NCI-H524 treated with DMSO at 0.1 percent for 48 hours (cell line): Measurements from ENCODE around the gene NEDD4L.

Experiments used
- DNase-seq: peaks from one replicate; lab custom pipeline; 2025; lab: John Stamatoyannopoulos, UW

The NEDD4L gene

DNA sequence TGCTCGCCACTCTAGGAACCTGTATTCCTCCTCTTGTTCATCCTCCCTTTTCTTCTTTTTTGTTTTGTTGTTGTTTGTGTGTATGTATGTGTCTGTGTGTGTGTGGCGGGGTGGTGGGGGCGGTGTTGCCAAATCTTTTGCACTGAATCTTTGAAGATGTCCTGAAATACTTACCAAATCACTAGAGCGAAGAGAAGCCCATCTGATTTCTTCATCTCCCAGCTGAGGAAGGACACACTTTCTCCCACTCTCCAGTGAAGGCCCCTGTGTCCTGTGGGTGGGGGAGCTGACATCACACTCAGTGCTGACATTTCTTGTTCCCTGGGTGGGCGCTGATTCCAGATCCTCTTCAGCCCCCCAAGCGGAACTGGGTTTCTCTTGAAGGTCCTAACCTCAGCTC is 74.5 kb downstream of the NEDD4L start:
- no peak for DNase-seq

DNA sequence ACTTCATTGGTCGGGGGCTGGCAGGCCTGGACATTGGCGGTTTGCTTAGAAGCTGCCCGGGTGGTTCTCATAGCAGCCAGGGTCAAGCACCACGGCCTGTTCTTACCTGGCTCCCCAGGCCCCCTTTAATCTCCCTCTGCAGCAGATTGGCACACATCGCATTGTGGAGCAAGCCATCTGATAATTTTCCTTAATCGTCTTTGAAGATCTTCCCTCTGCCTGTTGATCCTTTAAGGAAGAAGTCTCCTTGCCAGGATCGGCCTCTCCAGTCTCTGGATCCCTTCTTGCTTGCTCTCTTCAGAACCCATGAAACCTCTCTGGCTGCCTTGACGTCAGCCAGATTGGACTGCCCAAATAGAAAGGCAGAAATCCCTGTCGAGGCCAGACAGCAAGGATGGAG is 75.8 kb downstream of the NEDD4L start:
- peak; percentile 28 for DNase-seq

DNA sequence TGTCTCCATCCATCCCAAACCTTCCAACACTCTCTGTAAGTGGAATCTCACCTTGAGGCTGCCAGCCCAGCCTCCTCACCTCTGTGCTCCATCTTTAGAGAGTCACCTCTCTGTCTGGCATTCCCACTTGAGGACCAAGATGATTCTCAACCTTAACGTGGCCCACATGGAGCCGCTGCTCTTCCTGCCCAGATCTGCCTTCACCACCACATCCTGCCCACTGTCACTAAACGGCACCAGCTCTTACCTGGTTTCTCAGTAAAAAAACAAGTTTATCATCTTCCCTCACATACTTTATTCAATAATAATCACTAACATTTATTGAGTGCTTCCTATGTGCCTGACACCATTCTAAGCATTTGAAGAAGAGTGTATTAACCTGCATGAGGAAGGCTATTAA is 80.4 kb downstream of the NEDD4L start:
- no peak for DNase-seq

GRCh38 chr18:58125183-58125582 is 81.2 kb downstream of the NEDD4L start:
- DNase-seq = no peak

DNA sequence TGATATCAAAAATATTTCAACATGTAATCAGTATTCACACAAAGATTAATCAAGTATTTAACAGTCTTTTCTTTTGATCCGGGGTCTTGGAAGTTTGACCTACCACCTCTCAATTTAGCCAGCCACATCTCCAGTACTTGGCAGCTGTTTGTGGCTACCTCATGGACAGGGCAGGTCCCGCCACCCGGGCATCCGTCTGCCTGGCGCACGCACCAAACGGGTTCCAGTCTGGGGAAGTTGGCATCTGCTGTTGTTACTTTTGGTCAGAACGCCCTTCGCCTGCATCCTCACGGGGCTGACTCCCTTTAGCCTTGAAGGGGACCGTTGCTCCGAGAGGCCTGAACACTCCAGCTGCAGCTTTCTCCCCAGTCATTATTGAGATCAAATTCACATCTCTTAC is 81.7 kb downstream of the NEDD4L start:
- no peak for DNase-seq

- DNase-seq = no peak
Measured at GRCh38 chr18:58128381-58129374, 84.7 kb downstream of the NEDD4L start.

- DNase-seq = no peak
Measured at GRCh38 chr18:58132595-58133261, 88.7 kb downstream of the NEDD4L start.

DNA sequence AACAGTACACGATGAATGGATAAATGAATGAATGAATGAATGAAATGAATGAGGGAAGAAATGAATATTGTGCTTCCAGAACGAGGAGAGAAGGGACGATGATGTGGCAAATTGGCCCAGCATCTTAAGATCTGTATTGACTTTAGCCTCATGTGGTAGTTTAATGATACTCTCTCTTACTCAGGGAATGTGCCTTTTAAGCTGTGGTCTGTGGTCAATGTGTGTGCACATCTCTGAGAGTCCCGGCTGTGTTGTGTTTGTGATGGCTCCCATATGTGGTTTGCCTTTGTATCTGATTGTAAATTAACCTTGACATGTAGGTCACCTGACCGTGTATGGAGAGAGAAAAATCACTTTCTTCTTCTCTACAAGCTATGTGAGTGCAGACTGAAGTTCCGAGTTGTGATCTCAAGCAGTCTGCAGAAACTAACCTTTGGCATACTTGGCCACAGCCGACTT is 91.2 kb downstream of the NEDD4L start:
- DNase-seq = no peak

- peak; percentile 4 for DNase-seq
Measured at GRCh38 chr18:58135701-58136331, 91.8 kb downstream of the NEDD4L start.

DNA sequence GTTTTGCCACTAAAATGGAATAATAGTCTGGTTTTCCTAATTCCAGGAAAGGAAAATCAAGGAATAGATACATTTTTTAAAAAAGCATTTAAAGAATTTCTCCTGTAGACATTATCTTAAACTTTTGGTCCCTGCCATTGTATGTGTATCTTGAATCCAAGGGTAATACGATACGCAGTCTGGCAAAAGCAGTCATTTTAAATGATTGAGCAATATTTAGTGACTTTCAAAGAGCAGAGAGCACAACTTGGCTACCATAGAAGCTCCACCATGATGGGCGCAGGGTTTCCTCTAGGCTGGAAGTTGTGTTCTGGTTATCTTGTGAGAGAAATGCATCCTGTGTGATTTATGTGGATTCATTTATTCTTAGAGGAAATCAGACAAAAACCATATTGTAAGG is 92.9 kb downstream of the NEDD4L start:
- DNase-seq = no peak

DNA sequence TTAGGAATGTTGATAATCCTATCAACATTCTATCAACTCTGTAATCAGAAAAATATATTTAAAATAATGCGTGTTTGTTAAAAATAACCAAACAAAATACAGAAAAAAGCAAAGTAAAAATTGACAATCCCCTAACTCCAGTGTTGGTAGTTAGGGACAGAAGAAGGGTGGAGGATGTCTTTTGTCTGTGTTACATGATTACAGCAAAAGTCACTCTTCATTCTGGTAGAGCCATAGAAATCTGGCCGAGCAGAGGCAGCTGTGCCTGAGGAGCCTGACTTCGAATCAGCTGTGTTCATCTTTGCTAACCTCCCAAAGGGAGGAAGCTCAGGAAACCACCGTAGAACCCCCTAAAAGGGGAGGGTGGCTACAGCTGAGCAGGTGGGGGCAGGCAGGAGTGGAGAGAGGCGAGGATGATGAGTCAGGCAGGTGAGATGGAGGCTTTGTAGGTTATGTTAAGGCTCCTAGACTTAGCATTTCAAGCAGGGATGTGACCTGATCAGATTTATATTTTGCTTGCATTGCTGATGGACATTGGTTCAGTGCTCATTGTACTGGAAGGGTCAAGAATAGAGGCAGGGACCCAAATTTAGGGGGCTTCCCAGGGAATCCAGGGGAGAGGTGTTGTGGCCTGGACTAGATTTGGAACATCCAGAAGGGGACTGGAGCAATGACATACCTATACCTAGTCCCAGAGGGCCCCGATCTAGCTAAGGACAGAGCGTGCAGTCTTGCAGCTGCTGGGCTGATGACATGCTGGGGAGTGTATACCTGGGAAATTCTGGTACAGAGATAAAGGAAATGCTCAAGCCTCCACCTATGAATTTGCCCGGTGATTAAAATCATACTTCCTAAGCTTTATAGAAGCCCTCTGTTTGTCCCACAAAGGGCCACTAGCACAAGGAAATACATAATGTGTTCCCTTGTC is 95.7 kb downstream of the NEDD4L start:
- DNase-seq = no peak

GRCh38 chr18:58140387-58141325 is 96.6 kb downstream of the NEDD4L start:
- no peak for DNase-seq

DNA sequence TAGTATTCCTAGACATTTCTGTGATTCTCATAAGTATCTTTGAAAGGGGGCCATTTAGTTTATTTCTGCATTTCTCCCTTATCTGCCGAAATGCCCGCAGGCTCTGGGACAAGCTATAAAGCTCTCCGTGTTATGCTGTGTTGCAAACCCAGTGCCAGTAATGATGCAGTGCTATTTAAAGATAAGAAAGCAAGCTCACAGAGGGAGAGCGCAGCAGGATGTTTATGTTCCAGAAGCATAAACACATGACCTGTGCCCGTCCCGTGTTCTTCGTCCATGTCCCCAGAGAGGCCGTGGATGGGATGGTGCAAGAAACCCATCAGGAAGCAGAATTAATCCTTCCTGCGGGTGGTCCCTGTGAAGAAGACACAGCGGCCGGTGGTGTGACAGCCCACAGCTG is 99.4 kb downstream of the NEDD4L start:
- DNase-seq = no peak

- DNase-seq = no peak
Measured at GRCh38 chr18:58144106-58144505, 100.1 kb downstream of the NEDD4L start.

GRCh38 chr18:58144671-58145285 is 100.8 kb downstream of the NEDD4L start:
- DNase-seq = no peak

DNA sequence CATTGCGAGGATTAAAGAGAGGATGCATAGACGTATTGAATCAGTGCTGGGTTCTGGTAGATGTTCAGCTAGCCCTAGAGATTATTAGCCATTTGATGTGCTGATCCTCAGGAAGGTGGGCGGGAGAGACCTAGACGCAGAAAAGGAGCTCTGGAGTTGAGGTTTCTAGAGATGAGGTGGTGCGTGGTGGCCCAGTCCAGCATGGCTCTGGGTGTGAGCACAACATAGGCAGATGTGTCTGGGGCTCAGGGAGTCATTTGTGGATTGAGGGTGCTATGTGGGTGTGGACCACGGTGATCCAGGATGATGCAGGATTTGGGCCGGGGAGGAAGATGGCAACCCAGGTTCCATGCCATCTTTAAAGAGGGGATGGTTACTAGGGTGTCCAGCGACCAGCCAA is 102.1 kb downstream of the NEDD4L start:
- DNase-seq = no peak

DNA sequence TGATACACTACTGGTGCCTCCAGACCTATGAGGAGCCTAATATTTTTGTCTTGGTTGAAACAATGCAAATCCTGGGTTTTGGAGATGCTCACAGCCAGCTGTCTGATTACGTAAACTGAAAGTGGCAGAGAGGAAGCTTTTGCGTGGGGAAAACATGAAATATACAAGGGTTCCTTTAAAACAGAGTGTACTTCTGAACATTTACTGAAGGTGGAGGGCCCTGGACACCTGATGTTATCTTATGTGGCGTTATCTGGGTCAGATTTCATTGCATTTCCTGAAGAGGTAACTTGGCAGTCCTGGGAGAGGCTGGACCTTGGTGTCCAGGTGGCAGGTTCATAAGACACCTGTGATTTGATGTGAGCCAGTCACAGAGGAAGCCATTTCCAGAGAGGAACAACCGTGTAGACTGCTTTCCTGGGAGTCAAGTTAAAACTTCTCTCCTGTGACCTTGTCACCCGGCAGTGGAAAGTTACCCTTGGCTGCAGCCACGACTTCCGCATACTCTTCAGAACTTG is 105.0 kb downstream of the NEDD4L start:
- no peak for DNase-seq

GRCh38 chr18:58150772-58151171 is 106.7 kb downstream of the NEDD4L start:
- DNase-seq = no peak

GRCh38 chr18:58152216-58152615 is 108.2 kb downstream of the NEDD4L start:
- no peak for DNase-seq

GRCh38 chr18:58152891-58153290 is 108.9 kb downstream of the NEDD4L start:
- no peak for DNase-seq
